ENCODE data around the gene RBMS2.

- TF ChIP-seq CTCF (IDR thresholded peaks at IDR 0.05) (no peak), ZFX (IDR thresholded peaks at IDR 0.05; ENCODE audit: borderline replicate concordance) (no peak)
Observed at GRCh38 chr12:56616925-56617324, 95.3 kb downstream of the RBMS2 start.
